Measurements from ENCODE around the gene PLA2R1.
"Not testable (repeated sequence)": the region's sequence is repeated elsewhere in the genome, so short reads cannot be mapped to it uniquely, and the experiment has no call there.

The PLA2R1 gene

DNA sequence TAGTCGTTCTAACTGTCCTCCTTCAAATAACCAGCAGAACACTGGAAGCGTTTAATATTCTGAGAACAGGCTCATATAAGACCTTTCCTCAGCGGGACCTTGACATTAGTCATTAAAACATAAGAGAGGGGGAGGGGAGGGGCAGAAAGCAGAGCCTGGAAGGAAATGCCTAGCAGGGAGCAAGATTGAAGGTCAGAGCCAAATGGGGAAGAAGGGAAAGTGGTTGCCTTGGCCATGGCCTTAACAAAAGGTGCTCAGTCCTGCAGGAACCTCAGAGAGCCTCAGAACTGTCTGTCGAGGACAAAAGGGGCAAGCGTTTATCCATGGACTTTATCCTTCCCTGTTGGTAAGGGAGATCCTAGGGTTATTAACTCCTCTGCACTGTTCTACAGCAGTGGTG lies 856 bp upstream of the PLA2R1 start:
- peak; percentile 48 for DNase-seq

DNA sequence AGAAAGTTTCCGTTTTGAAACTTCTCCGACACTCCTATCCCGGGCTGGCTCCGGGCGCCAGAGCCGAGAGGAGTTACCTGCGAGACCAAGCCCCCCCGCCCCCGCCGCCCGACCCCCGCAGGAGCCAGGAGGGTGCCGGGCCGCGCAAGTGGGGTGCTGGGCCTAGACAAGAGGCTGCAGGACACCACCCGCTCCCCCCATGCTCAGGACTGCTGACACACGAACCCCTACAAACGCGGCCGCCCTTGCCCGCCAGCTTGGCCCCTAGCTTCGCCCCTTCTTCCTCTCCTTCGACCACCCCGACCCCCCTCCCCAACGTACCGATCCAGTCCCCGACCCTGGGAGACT lies 497 bp downstream of the PLA2R1 start:
- no peak for DNase-seq

DNA sequence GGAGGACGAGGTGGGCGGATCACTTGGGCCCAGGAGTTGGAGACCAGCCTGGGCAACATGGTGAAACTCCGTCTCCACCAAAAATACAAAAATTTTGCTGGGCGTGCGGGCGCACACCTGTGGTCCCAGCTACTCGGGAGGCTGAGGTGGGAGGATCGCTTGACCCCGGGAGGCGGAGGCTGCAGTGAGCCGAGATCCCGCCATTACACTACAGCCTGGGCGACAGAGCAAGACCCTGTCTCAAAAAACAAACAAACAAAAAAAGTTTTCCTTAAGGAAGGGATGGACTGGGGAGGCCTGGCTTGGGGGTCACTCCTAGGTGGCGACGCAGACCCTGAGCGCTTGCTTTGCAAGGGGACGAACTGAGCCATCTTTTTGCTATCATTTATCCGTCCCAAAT lies 882 bp downstream of the PLA2R1 start:
- no peak for DNase-seq

GRCh38 chr2:160060297-160060696 lies 2.1 kb downstream of the PLA2R1 start:
- DNase-seq, result no peak

GRCh38 chr2:160057356-160057755 lies 5.1 kb downstream of the PLA2R1 start:
- no peak for DNase-seq

DNA sequence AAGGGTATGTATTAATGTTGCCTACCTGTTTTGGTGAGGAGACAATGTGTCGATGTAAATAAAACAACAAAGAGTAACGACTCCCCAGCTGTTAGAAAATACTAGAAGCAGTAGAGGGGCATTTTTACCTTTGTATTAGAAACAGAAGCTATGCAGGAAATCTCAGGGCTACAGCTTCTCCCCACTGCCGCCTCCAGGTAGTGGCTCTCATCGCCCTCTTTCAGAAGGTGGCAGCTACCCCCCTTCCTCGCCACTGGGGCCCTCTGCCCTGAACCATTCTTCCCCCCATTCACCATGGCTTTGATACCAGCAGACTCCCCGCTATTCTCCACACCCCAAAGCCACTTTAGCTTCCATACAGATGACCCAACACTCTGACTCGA lies 6.7 kb downstream of the PLA2R1 start:
- DNase-seq, result no peak

GRCh38 chr2:160054984-160055725 lies 7.3 kb downstream of the PLA2R1 start:
- DNase-seq, result peak; percentile 32

DNA sequence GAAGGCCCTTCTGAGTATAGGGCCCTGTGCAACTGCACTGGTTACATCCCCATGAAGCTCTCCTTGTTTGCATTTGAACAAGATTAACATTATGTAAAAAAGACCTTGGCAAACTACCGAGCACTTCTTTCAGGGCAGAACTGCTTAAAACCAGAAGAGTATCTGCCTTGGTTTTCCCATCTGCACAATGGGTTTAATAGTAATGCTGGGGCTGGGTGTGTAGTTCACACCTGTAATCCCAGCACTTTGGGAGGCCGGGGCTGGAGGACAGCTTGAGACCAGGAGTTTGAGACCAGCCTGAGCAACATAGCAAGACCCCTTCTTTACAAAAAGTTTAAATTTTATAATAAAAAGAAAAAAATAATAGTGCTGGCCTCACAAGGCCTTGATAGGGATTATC lies 8.5 kb downstream of the PLA2R1 start:
- DNase-seq, result no peak

GRCh38 chr2:160052531-160052930 lies 9.9 kb downstream of the PLA2R1 start:
- no peak for DNase-seq

GRCh38 chr2:160051371-160051800 lies 11.0 kb downstream of the PLA2R1 start:
- peak; percentile 37 for DNase-seq

GRCh38 chr2:160050147-160050546 lies 12.3 kb downstream of the PLA2R1 start:
- DNase-seq, result no peak

- DNase-seq, result no peak
These were observed 16.7 kb downstream of the PLA2R1 start for GRCh38 chr2:160045703-160046210.

DNA sequence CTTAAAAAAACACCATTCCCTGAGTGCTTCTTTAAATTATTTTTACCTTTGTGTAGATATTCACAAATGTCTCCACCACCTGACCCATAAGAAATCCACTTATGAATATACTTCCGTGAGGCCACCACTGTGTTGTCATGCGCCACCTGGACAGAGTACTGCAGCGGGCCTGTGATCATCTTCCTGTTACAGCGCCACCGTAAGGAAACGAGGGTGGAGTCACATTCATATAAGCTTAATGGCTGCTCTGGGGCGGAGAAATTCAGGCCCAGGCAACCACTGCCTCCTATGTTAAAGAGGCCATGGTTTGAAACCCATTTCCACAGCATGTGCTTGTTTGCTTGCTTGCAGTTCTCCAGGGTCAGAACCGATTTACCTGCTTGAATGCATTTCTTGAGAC lies 17.7 kb downstream of the PLA2R1 start:
- DNase-seq, result no peak

- DNase-seq, result no peak
These were observed 19.1 kb downstream of the PLA2R1 start for GRCh38 chr2:160043265-160043664.

- DNase-seq, result no peak
These were observed 20.4 kb downstream of the PLA2R1 start for GRCh38 chr2:160042054-160042453.

GRCh38 chr2:160041091-160041490 lies 21.3 kb downstream of the PLA2R1 start:
- no peak for DNase-seq

GRCh38 chr2:160039166-160039903 lies 23.1 kb downstream of the PLA2R1 start:
- DNase-seq, result no peak

- DNase-seq, result not testable (repeated sequence)
These were observed 23.8 kb downstream of the PLA2R1 start for GRCh38 chr2:160038662-160039061.

DNA sequence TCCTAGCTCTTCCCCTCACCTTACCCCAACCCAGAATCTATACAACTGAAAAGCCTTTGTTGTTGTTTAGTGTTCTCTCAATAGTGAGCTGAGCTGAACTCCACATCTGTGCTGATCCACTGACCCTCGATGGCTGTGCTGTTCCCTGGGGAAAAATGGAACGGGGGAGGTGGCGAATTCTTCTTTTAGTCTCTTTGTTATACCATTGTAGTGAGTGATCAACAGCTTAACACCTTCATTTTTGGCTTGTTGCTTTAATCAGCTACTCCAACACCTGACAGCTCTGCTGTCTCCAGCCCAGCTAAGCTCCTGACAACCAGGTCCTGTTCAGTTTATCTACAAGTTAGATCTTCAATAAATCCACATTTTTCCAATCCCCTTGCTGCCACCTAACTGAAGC lies 25.7 kb downstream of the PLA2R1 start:
- DNase-seq, result no peak

GRCh38 chr2:160035125-160035524 lies 27.3 kb downstream of the PLA2R1 start:
- DNase-seq, result no peak

DNA sequence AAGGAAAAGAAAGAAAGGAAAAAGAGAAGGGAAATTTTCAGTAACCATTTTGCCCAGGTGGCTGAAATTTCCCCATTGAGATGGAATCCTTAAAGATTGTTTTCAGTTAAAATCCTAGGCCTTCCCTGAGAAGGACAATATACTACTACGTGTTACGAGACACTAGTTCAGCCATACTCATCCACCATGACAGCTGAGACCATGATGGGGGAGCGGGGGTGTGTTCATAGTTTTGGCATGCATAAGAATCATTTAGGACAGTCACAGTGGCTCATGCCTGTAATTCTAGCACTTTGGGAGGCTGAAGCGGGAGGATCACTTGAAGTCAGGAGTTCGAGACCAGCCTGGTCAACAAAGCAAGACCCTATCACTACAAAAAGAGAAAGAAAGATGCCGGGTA lies 28.0 kb downstream of the PLA2R1 start:
- DNase-seq, result no peak

DNA sequence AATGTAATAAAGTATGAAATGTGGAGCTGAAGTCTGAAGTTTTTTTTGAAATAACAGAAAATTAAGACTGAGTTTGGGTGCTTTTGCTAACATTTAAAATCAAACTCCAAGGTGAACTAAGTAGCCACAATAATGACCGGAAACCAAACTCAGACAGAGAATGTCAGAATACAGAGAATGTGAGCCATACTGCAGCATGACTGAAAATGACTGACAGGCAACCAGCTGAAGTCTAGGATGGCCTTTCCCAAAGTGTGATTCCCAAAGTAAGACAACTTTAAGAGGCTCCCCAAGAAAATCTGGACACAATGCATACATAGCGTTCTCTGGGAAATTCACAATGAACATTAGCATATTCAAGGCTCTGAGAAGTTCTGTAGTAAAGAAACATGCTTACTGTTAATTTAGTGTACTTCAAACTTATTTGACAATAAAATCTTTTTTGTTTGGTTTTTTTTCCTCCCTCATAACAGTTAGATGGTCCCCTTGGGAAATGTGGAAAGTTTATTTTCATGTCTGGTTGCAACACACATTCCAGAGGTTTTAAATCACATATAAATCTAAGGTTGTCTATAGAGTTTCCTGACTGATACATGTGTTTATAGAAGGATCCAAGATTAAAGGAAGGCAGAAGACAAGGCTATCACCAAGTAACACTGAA lies 28.6 kb downstream of the PLA2R1 start:
- DNase-seq, result no peak

GRCh38 chr2:160029270-160029628 lies 33.2 kb downstream of the PLA2R1 start:
- no peak for DNase-seq
